K562 (cell line): ENCODE data around the gene POU4F2.

Source experiments
- BHLHE40 ChIP-seq: IDR thresholded peaks from 2 replicates; pipeline ENCODE4 v1.6.1; 2011; ENCODE audit warnings: low read length, improper control_type of control experiment
- CEBPB ChIP-seq: fragments of 450-650 bp; IDR thresholded peaks from 2 replicates; pipeline ENCODE4 v1.6.1; 2016; ENCODE audit warnings: missing genetic modification characterization, missing compliant biosample characterization
- CTCF ChIP-seq, 3 experiments: IDR thresholded peaks in 2 of 3; conservative IDR thresholded peaks in 1 of 3; 2 replicates each; pipeline ENCODE4 v1.5.1; 2011 to 2012; ENCODE audit warnings: low read length in 3 of 3, mild to moderate bottlenecking in 3 of 3, control low read depth in 2 of 3, improper control_type of control experiment in 1 of 3, inconsistent platforms in 1 of 3, low read depth in 1 of 3, mixed read lengths in 1 of 3, moderate library complexity in 1 of 3; ENCODE audit not compliant: insufficient read depth in 2 of 3
- ELF1 ChIP-seq: fragments of 200-800 bp; sonication (Bioruptor generic); IDR thresholded peaks from 2 replicates; pipeline ENCODE4 v1.6.1; 2016; ENCODE audit warnings: missing genetic modification characterization, missing compliant biosample characterization
- KLF13 ChIP-seq: fragments of 450-650 bp; IDR thresholded peaks from 2 replicates; pipeline ENCODE4 v1.6.1; 2016; ENCODE audit warnings: missing genetic modification characterization, low read depth, mild to moderate bottlenecking, missing compliant biosample characterization, moderate library complexity, borderline replicate concordance
- NFRKB ChIP-seq: fragments of 450-650 bp; IDR thresholded peaks from 2 replicates; pipeline ENCODE4 v1.6.1; 2016; ENCODE audit warnings: low read depth
- NR2C1 ChIP-seq, 2 experiments: fragments of 450-650 bp; IDR thresholded peaks; 2 replicates each; pipeline ENCODE4 v1.6.1; 2017; ENCODE audit warnings: mild to moderate bottlenecking in 2 of 2, antibody characterized with exemption in 1 of 2, inconsistent platforms in 1 of 2, missing compliant biosample characterization in 1 of 2, missing genetic modification characterization in 1 of 2
- SMAD3 ChIP-seq: fragments of 450-650 bp; formaldehyde crosslinking; conservative IDR thresholded peaks from 2 replicates; pipeline ENCODE4 v1.4.0; 2020; ENCODE audit warnings: mild to moderate bottlenecking
- STAT5B ChIP-seq: fragments of 250-450 bp; sonication (Bioruptor Pico); IDR thresholded peaks from 2 replicates; pipeline ENCODE4 v1.8.0; 2021; ENCODE audit warnings: mild to moderate bottlenecking, inconsistent platforms
- ZNF592 ChIP-seq: fragments of 450-650 bp; IDR thresholded peaks from 2 replicates; pipeline ENCODE4 v1.6.1; 2017; ENCODE audit warnings: antibody characterized with exemption, mild to moderate bottlenecking

GRCh38 chr4:146633471-146633800 is 5.3 kb upstream of the POU4F2 start:
- TF ChIP-seq CTCF (IDR thresholded peaks at IDR 0.05 in 2 of 3, conservative IDR thresholded peaks at IDR 0.05 in 1 of 3; ENCODE audit: insufficient read depth in 2 of 3, low read depth in 1 of 3, low read length in 3 of 3) (no peak), NR2C1 (IDR thresholded peaks at IDR 0.05) (no peak), NR2C1 (tag; IDR thresholded peaks at IDR 0.05) (no peak), BHLHE40 (no peak), NFRKB (no peak), ZNF592 (no peak), KLF13 (tag) (no peak), CEBPB (no peak), STAT5B (CRISPR knock-in tag) (no peak), SMAD3 (CRISPR knock-in tag) (no peak), ELF1 (tag) (no peak)
